ENCODE measurements around the gene FEM1B.

Gene FEM1B

DNA sequence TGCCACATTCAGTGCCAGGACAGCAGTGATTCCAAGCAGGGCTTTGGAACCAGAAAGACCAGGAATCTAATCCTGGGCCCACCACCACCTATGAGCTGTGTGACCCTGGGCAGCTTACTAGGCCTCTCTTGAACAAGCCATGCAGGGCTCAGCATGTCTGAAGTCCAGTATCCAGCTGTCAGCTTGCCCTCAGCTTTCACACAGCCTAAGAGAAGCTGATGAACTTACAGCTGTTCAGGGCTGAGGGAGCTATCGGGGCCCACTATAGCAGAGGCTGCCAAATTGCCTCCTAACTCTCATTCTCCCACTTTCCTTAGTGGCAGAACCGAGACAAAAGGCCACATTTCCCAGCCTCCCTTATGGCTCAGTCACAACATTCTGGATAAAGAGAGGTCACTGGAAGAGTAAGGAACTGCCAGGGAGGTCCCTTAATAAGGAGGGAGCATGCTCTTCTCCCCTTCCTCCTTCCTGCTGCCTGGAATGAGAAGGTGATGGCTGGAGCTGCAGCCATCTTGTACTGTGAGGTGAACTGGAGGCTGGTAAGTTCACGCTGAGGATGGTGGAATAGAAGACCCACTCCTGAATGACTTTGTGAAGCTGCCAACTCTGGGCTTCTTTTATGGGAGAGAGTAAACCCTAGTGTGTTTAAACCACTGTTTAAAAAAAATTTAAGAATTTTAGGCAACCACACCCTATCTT lies 34.5 kb downstream of the FEM1B start:
- no peak overlapping the region for H3K27ac ChIP-seq (ENCODE audit: poor library complexity, severe bottlenecking)

DNA sequence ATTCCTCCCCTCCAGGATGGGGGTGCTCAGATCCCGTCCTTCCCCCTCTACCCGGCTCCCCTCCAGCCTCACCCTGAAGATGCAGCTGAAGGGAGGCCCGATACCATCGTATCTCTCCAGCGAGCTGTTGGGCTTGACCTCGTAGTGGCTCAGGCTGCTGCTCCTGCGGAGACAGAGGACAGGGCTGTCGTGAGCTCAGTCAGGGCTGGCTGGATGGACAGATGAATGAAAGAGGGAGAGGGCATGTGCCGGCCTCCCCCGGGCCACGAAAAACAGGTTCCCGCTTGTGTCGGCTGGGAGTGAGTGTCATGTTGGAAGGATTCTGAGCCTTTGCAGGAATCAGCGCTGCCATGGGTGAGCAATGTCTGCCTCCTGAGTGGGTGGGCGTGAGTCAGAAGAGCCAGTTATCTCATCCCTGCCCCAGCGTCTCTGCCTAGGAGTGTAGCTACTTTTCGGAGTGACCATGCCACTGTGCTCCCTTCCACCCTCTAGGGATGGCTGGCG lies 35.2 kb downstream of the FEM1B start:
- Histone ChIP-seq H3K27me3 (ENCODE audit: insufficient read depth, poor library complexity, severe bottlenecking) (no peaks in the 10 kb centered on the region), H3K9me3 (ENCODE audit: severe bottlenecking) (no peaks in the 10 kb centered on the region), H3K36me3 (ENCODE audit: low read depth) (no peaks in the 10 kb centered on the region), H3K4me3 (ENCODE audit: severe bottlenecking) (no peak overlapping the region), H3K4me1 (ENCODE audit: insufficient read depth, poor library complexity, severe bottlenecking) (no peaks in the 10 kb centered on the region), H3K27ac (ENCODE audit: poor library complexity, severe bottlenecking) (no peak overlapping the region)
- ATAC-seq (ENCODE audit: low read depth) (peak; percentile 56), DNase-seq (ENCODE audit: low spot score) (no peak)
- TF ChIP-seq, protein P1, sequence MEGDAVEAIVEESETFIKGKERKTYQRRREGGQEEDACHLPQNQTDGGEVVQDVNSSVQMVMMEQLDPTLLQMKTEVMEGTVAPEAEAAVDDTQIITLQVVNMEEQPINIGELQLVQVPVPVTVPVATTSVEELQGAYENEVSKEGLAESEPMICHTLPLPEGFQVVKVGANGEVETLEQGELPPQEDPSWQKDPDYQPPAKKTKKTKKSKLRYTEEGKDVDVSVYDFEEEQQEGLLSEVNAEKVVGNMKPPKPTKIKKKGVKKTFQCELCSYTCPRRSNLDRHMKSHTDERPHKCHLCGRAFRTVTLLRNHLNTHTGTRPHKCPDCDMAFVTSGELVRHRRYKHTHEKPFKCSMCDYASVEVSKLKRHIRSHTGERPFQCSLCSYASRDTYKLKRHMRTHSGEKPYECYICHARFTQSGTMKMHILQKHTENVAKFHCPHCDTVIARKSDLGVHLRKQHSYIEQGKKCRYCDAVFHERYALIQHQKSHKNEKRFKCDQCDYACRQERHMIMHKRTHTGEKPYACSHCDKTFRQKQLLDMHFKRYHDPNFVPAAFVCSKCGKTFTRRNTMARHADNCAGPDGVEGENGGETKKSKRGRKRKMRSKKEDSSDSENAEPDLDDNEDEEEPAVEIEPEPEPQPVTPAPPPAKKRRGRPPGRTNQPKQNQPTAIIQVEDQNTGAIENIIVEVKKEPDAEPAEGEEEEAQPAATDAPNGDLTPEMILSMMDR (IDR thresholded peaks at IDR 0.05; ENCODE audit: poor library complexity, severe bottlenecking), result no peak

More for the DNA sequence above, 34.5 kb downstream of the FEM1B start:
- TF ChIP-seq, protein P1 (IDR thresholded peaks at IDR 0.05; ENCODE audit: poor library complexity, severe bottlenecking), result no peak
- no peaks in the 10 kb centered on the region for H3K36me3 ChIP-seq (ENCODE audit: low read depth)
- H3K9me3 ChIP-seq (ENCODE audit: severe bottlenecking), result no peaks in the 10 kb centered on the region
- H3K27me3 ChIP-seq (ENCODE audit: insufficient read depth, poor library complexity, severe bottlenecking), result no peaks in the 10 kb centered on the region
- H3K4me3 ChIP-seq (ENCODE audit: severe bottlenecking), result no peak overlapping the region
- DNase-seq (ENCODE audit: low spot score) (no peak), ATAC-seq (ENCODE audit: low read depth) (no peak)
- no peaks in the 10 kb centered on the region for H3K4me1 ChIP-seq (ENCODE audit: insufficient read depth, poor library complexity, severe bottlenecking)

DNA sequence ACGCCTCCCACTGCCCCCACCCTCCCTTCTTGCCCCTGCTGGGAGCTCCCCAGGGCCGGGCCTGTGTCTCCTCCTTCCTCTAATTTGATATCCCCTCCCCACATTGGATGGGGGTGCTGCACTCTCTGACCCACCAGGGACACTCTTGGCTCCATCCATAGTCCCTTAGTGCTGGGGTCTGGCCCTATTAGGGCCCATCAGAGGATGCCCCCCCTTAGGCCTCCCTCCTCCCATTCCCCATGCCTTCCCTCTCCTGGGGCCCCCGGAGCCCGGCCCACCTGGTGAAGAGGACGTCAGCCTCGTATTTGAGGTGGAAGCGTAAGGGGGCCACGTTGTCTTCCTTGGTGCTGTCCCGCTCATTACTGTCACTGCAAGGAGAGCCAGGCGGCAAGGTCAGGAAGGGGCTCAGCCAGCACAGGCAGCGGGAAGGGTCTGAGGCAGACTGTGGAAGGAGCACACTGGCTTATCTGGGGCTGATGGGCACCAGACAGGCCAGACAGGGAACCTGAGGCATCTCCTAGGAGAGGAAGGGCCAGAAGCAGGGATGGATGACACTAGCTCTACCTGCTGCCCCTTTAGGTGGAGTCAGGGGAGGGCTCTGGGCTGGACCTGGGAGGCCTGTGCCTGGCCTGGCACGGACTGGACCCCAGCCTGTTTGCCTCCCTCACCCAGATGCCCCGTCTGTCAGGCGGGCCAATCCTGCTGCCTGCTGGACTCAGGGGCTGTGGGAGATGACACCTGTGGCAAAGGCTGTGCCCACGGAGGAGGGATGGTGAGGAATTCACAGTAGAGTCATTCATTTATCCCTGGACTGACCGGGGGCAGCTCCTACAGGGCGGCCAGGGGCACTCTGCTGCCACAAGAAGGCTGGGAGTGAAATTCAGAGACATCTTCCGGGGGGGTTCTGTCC lies 36.2 kb downstream of the FEM1B start:
- Histone ChIP-seq H3K36me3 (ENCODE audit: low read depth) (no peaks in the 10 kb centered on the region), H3K4me1 (ENCODE audit: insufficient read depth, poor library complexity, severe bottlenecking) (no peaks in the 10 kb centered on the region), H3K9me3 (ENCODE audit: severe bottlenecking) (no peaks in the 10 kb centered on the region), H3K27me3 (ENCODE audit: insufficient read depth, poor library complexity, severe bottlenecking) (no peaks in the 10 kb centered on the region), H3K27ac (ENCODE audit: poor library complexity, severe bottlenecking) (no peak overlapping the region), H3K4me3 (ENCODE audit: severe bottlenecking) (no peak overlapping the region)
- ATAC-seq (ENCODE audit: low read depth), result no peak
- TF ChIP-seq, protein P1 (IDR thresholded peaks at IDR 0.05; ENCODE audit: poor library complexity, severe bottlenecking), result no peak
- DNase-seq (ENCODE audit: low spot score), result no peak

DNA sequence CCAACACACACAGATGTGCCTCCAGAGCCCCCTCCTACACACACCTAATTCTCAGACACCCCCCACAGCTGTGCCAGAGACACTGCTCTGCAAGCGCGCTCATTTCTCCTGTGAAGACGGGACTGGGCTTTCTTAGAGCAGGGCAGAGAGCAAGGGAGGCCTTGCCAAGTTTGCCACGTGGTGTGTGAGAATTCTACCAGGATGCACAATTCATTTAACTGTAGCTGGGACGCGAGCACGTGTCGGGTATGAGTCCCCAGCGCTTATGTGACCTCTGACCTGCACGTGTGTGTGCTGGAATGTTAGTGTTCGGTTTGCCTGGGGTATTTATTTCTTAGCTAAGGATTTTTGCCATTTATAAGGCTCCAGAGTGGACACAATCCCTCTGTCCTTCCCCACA lies 37.0 kb downstream of the FEM1B start:
- DNase-seq (ENCODE audit: low spot score) (no peak), ATAC-seq (ENCODE audit: low read depth) (no peak)
- TF ChIP-seq, protein P1 (IDR thresholded peaks at IDR 0.05; ENCODE audit: poor library complexity, severe bottlenecking), result no peak

More for the DNA sequence above, 37.0 kb downstream of the FEM1B start:
- H3K4me3 ChIP-seq (ENCODE audit: severe bottlenecking), result no peak overlapping the region
- no peaks in the 10 kb centered on the region for H3K27me3 ChIP-seq (ENCODE audit: insufficient read depth, poor library complexity, severe bottlenecking)
- H3K9me3 ChIP-seq (ENCODE audit: severe bottlenecking), result no peaks in the 10 kb centered on the region
- no peak overlapping the region for H3K27ac ChIP-seq (ENCODE audit: poor library complexity, severe bottlenecking)
- H3K36me3 ChIP-seq (ENCODE audit: low read depth), result no peaks in the 10 kb centered on the region
- no peaks in the 10 kb centered on the region for H3K4me1 ChIP-seq (ENCODE audit: insufficient read depth, poor library complexity, severe bottlenecking)

Measured in RWPE2 (cell line).